Skeletal muscle tissue (tissue), 4 donors: Measurements from ENCODE around the gene SP110. TPM values are rescaled to one million over a fixed set of nuclear protein-coding genes. Genes with fewer than 3 reads are reported as not detected.

Experiments used
- H3K27ac ChIP-seq: one replicate; pipeline ENCODE4 v1.7.0; 2013; ENCODE audit warnings: mild to moderate bottlenecking, low read depth, low read length, inconsistent platforms
- H3K27me3 ChIP-seq, 3 donors: one replicate each; pipeline ENCODE4 v1.7.0; 2013; ENCODE audit warnings: low read length in 3 of 3; ENCODE audit not compliant: control insufficient read depth in 3 of 3, insufficient read depth in 3 of 3
- H3K36me3 ChIP-seq, 3 donors: one replicate each; pipeline ENCODE4 v1.7.0; 2013; ENCODE audit warnings: low read length in 3 of 3; ENCODE audit not compliant: control insufficient read depth in 3 of 3, insufficient read depth in 3 of 3
- H3K4me1 ChIP-seq, 3 donors: one replicate each; pipeline ENCODE4 v1.7.0; 2013; ENCODE audit warnings: low read length in 3 of 3, mild to moderate bottlenecking in 3 of 3; ENCODE audit not compliant: control insufficient read depth in 3 of 3, insufficient read depth in 3 of 3
- H3K4me3 ChIP-seq, 3 donors: one replicate each; pipeline ENCODE4 v1.7.0; 2013; ENCODE audit warnings: low read length in 3 of 3
- H3K9ac ChIP-seq, 3 donors: one replicate each; pipeline ENCODE4 v1.7.0; 2013; ENCODE audit warnings: low read length in 3 of 3, mild to moderate bottlenecking in 3 of 3, moderate library complexity in 2 of 3, low read depth in 1 of 3
- H3K9me3 ChIP-seq, 3 donors: one replicate each; pipeline ENCODE4 v1.7.0; 2013; ENCODE audit warnings: low read length in 3 of 3; ENCODE audit not compliant: control insufficient read depth in 3 of 3
- total RNA-seq: library from RNA; depleted of rRNA; stranded (reverse); fragments of >200 nt; gene quantifications from one replicate; pipeline ENCODE4 v1.2.3, GENCODE V29; 2014
- donor health status: Osteomylitis.

SP110 gene
- total RNA-seq, 1 donor from 2014 or later, result 4.7 TPM

- Histone ChIP-seq H3K4me3 (no peak overlapping the region), H3K9ac (no peak overlapping the region), H3K27ac (no peak overlapping the region), H3K36me3 (peaks cover 38 to 84% (median 71%) of the 10 kb centered on the region in 3 donors), H3K27me3 (no peaks in the 10 kb centered on the region), H3K9me3 (no peaks in the 10 kb centered on the region), H3K4me1 (no peaks in the 10 kb centered on the region)
Observed at GRCh38 chr2:230208576-230208975, 11.2 kb downstream of the SP110 start.

- Histone ChIP-seq H3K9me3 (no peaks in the 10 kb centered on the region), H3K4me3 (no peak overlapping the region), H3K27ac (no peak overlapping the region), H3K4me1 (no peaks in the 10 kb centered on the region), H3K9ac (no peak overlapping the region), H3K27me3 (no peaks in the 10 kb centered on the region), H3K36me3 (peaks cover 20 to 79% (median 64%) of the 10 kb centered on the region in 3 donors)
Observed at GRCh38 chr2:230205721-230206120, 14.1 kb downstream of the SP110 start.

- Histone ChIP-seq H3K36me3 (peaks cover 22 to 78% (median 65%) of the 10 kb centered on the region in 3 donors), H3K9ac (no peak overlapping the region), H3K27me3 (no peaks in the 10 kb centered on the region), H3K4me1 (no peaks in the 10 kb centered on the region), H3K4me3 (no peak overlapping the region), H3K27ac (no peak overlapping the region), H3K9me3 (no peaks in the 10 kb centered on the region)
Observed at GRCh38 chr2:230205034-230205433, 14.8 kb downstream of the SP110 start.

GRCh38 chr2:230203110-230203676, 16.6 kb downstream of the SP110 start:
- Histone ChIP-seq H3K9me3 (no peaks in the 10 kb centered on the region), H3K4me3 (no peak overlapping the region), H3K9ac (no peak overlapping the region), H3K27me3 (no peaks in the 10 kb centered on the region), H3K27ac (no peak overlapping the region), H3K36me3 (peaks cover 20 to 67% (median 58%) of the 10 kb centered on the region in 3 donors), H3K4me1 (no peaks in the 10 kb centered on the region)

GRCh38 chr2:230202430-230203109, 17.2 kb downstream of the SP110 start:
- no peak overlapping the region for H3K9ac ChIP-seq
- no peaks in the 10 kb centered on the region for H3K4me1 ChIP-seq
- peaks cover 21 to 61% (median 55%) of the 10 kb centered on the region in 3 donors for H3K36me3 ChIP-seq
- H3K4me3 ChIP-seq, result no peak overlapping the region
- H3K27me3 ChIP-seq, result no peaks in the 10 kb centered on the region
- no peak overlapping the region for H3K27ac ChIP-seq
- H3K9me3 ChIP-seq, result no peaks in the 10 kb centered on the region

- H3K36me3 ChIP-seq, result peaks cover 8 to 14% (median 13%) of the 10 kb centered on the region in 3 donors
- no peak overlapping the region for H3K9ac ChIP-seq
- H3K4me1 ChIP-seq, result no peaks in the 10 kb centered on the region
- no peaks in the 10 kb centered on the region for H3K27me3 ChIP-seq
- H3K4me3 ChIP-seq, result no peak overlapping the region
- H3K27ac ChIP-seq, result no peak overlapping the region
- no peaks in the 10 kb centered on the region for H3K9me3 ChIP-seq
Observed at GRCh38 chr2:230184727-230185578, 34.8 kb downstream of the SP110 start.

GRCh38 chr2:230181195-230181594, 38.6 kb downstream of the SP110 start:
- Histone ChIP-seq H3K4me1 (no peaks in the 10 kb centered on the region), H3K4me3 (no peak overlapping the region), H3K9ac (no peak overlapping the region), H3K27me3 (no peaks in the 10 kb centered on the region), H3K36me3 (peaks cover 22 to 34% (median 23%) of the 10 kb centered on the region in 3 donors), H3K27ac (no peak overlapping the region), H3K9me3 (no peaks in the 10 kb centered on the region)

GRCh38 chr2:230179907-230180306, 39.9 kb downstream of the SP110 start:
- H3K9ac ChIP-seq, result no peak overlapping the region
- no peaks in the 10 kb centered on the region for H3K27me3 ChIP-seq
- H3K27ac ChIP-seq, result no peak overlapping the region
- H3K4me1 ChIP-seq, result no peaks in the 10 kb centered on the region
- peaks cover 25 to 38% (median 29%) of the 10 kb centered on the region in 3 donors for H3K36me3 ChIP-seq
- H3K9me3 ChIP-seq, result no peaks in the 10 kb centered on the region
- H3K4me3 ChIP-seq, result no peak overlapping the region

- no peak overlapping the region for H3K27ac ChIP-seq
- H3K36me3 ChIP-seq, result peaks cover 25 to 39% (median 39%) of the 10 kb centered on the region in 3 donors
- H3K27me3 ChIP-seq, result no peaks in the 10 kb centered on the region
- no peaks in the 10 kb centered on the region for H3K9me3 ChIP-seq
- no peak overlapping the region for H3K4me3 ChIP-seq
- H3K9ac ChIP-seq, result no peak overlapping the region
- no peaks in the 10 kb centered on the region for H3K4me1 ChIP-seq
Observed at GRCh38 chr2:230178546-230179485, 41.0 kb downstream of the SP110 start.
